HG03108 (cell line): ENCODE results near the gene MARK4.
"Not testable (repeated sequence)": the region's sequence is repeated elsewhere in the genome, so short reads cannot be mapped to it uniquely, and the experiment has no call there.

Source experiments
- ATAC-seq: cut with Tn5 transposase; IDR thresholded peaks from one replicate; pipeline ENCODE4 v1.9.1; 2021; ENCODE audit warnings: moderate library complexity; ENCODE audit not compliant: unreplicated experiment

The MARK4 gene

DNA sequence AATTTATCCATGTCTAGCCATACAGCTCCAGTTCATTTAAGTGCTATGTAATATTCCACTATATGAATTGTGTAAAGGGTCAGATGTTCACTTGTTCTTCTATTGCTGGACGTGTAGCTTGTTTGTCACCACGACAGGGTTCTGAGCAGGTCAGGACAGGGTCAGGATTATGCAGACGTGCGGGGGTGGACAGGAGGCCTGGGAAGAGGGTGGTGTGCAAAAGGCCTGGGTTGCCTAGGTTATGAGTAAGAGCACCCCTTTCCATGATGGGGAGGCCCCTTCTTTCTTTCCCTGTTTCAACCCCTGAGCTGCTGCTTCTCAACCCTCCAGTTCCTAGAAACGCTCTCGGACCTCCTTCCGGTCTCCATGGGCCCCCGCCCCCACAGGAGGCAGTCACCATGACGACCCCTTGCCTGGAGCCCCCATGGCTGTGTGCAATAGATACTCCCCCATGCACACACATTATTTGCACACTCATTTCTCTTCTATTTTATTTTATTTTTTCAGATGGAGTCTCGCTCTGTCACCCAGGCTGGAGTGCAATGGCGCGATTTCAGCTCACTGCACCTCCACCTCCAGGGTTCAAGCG lies 7.8 kb upstream of the MARK4 start:
- ATAC-seq = no peak

DNA sequence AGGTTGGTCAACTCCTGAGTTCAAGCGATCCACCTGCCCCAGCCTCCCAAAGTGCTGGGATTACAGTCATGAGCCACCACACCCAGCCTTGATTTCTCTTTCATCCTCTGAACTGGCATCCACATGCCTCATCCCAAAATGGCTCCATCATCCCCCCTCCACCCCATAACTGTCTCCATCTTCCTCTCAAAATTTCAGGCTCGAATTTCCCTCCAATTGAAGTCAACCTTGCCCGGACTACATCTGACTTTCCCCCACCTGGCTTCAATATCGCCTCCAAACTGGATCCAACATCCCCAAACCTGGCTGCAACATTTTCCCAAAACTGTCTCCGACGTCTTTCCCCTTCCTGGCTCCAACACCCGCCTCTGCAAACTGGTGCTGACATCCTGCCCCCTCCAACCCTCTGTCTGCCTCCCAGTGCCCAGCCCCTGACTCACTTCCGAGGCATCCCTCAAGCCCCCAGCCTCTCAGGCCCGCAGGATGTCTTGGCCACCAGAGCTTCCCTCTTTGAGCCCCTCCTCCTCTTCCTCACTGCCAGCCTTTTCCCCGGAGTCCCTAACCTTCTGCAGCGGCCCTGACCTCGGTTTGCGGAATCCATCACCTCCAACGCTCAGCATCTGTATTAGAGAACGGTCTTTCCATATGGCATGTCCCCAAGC lies 6.8 kb upstream of the MARK4 start:
- ATAC-seq = no peak

DNA sequence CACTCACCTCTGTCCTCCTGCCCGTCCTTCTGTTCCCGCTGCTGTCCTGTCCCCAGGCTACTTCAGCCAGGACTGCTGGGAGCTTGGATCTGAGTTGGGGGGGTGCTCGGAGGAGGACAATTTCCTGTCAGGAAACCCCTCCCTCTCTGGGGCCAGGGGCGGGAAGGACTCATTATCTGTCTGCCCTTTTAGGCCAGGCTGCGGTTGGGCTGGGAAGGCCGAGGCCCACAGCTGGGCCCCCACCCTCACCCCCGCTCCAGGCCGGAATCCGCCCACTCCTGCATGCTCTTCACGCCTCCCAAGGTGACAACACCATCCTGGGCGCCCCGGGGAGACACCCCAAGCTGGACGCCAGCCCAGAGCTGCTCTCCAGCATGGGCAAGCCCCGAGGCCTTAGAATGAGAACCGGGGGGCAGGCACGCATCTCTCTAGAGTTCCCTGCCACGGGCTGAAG lies 5.7 kb upstream of the MARK4 start, which contains the start of gene EXOC3L2:
TSS of gene EXOC3L2 (minus strand) at position 74 of the 454 bp plus-strand sequence. CDS start 6,362 bp downstream, outside the sequence.
- ATAC-seq = no peak

DNA sequence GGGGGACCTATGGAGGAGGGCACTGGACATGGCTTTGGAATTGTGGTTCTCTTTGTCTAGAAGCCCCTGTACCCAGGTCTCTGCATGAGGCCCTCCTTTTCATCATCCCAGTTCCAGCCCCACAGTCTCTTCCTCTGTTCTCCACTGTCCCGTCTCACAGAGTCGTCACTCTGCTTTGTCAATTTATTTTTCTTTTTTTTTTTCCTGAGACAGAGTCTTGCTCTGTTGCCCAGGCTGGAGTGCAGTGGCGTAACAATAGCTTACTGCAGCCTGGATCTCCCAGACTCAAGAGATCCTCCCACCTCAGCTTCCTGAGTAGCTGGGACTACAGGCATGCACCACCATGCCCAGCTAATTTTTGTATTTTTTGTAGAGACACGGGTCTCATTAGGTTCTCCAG lies 5.2 kb upstream of the MARK4 start:
- ATAC-seq = no peak

DNA sequence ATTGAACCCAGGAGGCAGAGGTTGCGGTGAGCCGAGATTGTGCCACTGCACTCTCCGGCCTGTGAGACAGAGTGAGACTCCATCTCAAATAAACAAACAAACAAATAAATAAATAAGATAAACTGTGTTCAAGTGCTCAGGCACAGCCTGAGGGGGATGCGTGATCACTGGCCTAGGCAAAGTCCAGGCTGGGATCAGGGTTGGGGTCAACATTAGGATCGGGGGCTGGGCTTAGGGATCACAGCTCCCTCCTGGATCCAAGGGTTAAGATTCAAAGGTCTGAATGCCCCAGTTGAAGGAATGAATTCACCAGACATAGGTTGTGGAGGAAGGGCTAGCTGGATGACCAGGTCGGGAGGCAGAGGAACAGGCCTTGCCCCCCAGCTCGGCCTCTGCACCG lies 3.9 kb upstream of the MARK4 start:
- ATAC-seq = no peak

DNA sequence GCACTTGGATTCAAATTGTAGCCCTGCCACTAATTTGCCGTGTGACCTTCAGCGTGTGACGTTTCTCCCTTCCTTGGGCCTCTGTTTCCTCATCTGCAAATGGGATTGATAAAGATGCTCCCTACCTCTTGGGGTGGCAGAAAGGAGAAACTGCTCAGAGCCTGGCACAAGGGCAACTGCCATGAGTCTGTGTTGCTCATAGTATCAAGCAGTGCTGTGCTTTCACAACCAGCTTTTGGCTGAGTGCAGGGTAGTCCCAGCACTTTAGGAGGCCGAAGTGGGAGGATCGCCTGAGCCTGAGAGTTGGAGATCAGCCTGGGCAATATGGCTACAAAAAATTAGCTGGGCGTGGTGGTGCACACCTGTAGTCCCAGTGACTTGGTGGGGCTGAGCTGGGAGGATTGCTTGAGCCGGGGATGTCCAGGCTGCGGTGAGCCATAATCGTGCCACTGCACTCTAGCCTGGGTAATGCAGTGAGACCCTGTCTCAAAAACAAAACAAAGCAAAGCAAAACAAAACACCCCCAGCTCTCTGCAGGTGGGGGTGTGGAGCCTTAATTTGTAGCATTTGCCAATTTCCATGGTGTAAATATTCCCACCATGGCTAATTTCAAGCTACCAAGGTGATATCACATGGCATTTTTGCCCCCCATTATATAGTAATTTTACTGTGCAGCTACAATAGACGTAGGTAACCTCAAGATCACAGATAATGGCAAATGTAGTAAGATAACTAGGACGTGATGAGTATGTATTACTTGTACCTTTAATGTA lies 1.6 kb upstream of the MARK4 start:
- no peak for ATAC-seq

DNA sequence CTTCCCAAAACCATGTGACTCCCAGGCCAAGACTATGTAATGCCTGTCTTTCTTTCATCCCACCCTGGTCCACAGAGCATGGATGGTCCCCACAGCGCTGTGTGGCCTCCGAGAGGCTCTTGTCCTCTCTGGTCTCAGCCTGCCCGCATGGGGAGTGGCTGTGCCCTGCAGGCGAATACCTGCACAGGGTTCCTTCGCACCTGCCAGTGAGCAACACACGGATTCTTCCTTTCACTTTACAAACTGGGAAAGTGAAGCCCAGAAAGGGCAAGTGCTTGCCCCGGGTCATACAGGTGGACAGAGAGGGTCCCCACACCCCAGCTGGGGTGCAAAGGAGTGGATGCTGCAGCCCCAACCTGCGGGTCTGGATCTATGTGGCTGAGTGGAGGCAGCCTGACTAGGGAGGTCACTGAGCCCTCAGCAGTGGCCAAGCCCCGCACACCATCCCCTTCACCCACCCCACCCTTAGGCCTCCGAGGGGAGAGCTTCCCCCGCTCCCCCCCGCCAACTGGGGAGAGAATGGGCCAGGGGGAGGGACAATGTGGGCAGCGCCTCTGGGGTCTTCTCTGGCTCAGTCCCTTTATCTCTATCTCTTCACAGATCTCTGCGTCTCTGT lies 747 bp upstream of the MARK4 start:
- no peak for ATAC-seq

DNA sequence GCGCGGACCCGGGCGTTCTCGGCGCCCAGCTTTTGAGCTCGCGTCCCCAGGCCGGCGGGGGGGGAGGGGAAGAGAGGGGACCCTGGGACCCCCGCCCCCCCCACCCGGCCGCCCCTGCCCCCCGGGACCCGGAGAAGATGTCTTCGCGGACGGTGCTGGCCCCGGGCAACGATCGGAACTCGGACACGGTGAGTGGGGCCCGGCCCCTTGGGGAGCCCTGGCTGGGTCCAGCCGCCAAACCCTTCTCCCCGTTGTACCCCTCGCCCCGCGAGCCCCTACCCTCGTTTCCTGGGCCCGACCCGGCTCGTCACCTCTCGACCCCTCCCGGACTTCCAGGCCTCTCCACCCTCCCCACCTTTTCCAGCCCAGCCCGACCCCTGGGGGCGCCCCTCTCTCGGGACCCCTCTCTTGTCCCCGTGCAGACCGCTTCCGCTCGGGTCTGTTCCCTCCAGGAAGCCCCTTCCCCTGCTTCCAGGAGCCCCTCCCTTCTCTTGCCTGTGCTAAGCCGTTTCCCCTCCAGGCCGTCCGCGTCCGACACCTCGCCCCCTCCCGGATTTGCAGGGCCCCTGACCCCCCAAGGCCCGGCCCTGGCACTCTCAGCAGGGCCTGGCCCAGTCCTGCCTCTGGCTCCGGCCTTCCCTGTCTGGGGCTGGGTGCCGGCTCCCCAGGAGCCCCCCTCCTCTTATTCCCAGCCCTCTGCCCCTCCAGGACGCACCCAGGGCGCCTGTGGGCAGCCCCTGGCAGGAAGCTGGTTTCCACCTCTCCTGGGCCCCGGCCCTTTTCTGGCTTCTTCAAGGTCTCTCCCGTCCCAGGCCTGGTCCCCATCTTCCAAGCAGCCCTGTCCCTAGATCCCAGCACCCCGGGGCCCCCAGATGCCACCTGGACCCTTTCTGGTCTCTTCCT lies 632 bp downstream of the MARK4 start:
- no peak for ATAC-seq

DNA sequence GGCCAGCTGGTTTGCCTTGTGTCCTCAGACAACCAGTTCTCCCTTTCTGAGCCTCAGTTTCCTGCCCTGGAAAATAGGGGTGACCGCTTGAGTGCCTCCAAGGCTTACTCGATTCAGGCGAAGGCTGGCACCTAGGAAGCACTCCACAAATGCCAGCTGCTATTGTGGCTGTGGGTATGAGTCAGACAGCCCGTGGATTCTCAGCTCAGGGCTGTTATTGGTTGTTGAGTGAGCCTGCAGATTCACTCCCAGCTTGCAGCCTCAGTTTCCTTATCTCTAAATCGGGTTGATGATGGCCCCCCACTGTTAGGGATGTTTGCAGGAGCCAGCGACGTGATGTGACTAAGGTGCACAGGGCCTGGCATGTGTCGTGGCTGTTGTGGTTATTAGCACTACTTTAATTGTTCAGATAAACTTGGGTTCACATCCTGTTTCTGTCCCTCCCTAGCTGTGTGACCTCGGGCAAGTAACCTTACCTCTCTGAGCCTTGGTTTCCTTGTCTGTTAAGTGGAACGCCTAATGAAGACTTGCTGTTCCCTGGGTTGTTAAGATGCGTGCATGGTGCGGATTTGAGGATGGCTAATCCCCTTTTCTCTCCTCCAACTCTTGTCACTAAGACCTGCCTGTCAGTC lies 2.4 kb downstream of the MARK4 start:
- no peak for ATAC-seq

DNA sequence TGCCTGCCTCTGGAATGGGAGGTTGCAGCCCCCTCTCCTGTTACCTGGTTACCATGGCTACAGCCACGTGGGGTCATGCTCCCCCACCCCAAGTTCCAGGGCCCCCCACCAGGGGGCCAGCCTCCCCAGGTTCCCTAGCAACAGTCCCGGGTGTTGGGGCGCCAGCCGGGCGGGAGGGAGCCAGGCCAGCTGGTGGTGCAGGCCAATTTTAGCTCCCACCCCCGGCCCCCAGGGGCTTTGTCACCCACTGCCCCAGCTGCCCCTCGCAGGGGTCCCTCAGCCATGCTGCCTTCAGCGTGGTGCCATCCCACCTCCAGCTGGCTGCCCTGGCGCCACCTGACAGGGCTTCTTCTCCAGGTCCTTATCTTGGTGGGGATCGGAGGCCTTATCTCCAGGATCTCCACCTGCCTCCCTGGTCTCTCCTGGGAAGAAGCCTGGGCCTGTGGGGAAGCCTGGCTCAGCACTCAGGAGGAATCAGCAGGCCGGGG lies 3.0 kb downstream of the MARK4 start:
- ATAC-seq = no peak

DNA sequence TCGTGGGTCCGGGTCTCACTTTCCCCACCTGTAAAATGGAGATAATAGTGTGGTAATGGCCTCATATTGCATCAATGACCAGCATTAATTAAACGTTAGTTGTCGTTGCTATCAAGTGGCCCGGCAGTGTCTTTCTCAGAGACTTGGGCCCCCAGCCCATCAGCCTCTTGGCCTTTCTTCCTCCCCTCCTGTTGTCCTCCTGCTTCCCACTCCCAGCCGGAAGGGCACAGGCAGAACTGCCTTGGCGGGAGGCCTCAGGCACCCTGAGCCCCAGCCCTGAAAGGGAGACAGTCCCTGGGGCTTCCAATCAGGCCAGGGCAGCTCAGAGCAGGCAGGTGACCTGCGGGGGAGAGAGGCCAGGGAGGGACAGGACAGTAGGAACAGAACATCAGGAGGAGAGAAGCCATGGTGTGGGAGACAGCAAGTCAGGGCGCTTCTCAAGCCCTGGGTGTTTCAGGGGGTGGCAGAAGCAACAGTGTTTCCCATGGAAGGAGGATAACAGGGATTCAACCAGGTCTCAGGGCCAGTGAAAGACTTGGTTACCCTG lies 4.6 kb downstream of the MARK4 start:
- no peak for ATAC-seq

DNA sequence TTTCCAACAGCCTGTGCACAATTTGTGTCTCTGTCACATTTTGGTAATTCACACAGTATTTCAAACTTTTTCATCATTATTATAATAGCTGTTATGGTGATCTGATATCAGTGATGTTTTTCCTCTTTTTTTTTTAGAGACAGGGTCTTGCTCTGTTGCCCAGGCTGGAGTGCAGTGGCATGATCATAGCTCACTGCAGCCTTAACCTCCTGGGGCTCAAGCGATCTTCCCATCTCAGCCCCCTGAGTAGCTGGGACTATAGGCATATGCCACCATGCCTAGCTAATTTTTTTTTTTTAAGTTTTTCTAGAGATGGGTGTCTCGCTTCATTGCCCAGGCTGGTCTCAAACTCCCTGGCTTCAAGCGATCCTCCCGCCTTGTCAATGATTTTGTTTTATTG lies 5.8 kb downstream of the MARK4 start:
- no peak for ATAC-seq

DNA sequence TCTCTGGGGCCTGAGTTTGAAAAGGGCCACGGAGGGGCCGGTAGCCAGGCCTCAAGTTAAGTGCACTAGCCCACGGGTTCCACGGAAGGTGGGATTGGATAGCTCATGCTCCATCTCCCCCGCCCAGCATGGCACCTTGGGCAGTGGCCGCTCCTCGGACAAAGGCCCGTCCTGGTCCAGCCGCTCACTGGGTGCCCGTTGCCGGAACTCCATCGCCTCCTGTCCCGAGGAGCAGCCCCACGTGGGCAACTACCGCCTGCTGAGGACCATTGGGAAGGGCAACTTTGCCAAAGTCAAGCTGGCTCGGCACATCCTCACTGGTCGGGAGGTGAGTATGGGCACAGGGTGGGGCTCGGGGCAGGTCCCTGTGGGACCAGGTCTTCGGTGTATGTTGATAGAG lies 7.8 kb downstream of the MARK4 start:
- ATAC-seq = no peak

DNA sequence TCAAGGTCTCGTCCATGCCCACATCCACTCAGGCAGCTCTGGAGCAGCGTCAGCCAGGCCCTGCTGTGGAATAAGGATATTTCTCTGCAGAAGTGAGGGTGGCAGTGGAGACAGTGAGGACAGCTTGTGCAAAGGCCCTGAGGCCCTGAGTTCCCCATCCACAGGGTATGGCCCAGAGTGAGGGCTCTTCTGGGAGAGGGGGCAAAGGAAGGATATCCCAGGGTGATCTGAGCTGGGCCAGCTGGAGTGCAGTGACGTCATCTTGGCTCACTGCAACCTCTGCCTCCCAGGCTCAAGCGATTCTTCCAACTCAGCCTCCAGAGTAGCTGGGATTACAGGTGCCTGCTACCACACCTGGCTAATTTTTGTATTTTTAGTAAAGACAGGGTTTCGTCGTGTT lies 11.5 kb downstream of the MARK4 start:
- ATAC-seq = no peak

DNA sequence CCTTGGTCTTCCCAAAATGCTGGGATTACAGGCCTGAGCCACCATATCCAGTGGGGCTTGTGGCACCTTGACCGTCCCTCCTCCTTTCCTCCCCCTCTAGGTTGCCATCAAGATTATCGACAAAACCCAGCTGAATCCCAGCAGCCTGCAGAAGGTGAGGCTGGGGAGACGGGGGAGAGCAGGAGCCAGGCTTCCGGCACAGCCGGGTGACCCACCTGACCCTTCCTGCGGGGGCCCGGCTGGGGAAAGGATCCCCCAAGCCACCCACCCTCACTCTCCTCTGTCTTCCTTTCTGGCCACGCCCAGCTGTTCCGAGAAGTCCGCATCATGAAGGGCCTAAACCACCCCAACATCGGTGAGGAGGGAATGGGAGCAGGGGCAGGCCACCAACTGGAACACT lies 11.9 kb downstream of the MARK4 start:
- no peak for ATAC-seq

DNA sequence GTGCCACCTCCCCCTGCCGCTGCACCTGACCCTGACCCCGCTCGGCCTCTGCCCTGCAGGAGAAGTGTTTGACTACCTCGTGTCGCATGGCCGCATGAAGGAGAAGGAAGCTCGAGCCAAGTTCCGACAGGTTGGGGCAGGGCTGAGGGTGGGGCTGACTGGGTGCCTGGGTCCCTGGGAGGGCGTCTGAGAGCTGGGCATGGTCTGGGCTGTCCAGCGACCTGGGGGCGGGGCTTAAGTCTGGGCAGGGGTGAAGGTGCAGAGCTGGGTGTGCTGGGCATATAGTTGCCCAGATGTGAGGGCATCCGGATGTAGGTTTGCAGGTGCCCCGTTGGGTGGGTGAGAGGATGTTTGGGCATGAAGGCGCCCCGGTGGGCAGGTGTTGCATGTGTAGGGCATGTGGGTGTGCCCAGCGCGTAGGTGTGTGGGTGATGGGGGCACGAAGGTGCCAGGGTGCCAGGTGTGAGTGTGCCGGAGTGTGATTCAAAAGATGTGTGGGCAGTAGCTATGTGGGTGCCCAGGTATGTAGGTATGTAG lies 13.8 kb downstream of the MARK4 start:
- no peak for ATAC-seq

DNA sequence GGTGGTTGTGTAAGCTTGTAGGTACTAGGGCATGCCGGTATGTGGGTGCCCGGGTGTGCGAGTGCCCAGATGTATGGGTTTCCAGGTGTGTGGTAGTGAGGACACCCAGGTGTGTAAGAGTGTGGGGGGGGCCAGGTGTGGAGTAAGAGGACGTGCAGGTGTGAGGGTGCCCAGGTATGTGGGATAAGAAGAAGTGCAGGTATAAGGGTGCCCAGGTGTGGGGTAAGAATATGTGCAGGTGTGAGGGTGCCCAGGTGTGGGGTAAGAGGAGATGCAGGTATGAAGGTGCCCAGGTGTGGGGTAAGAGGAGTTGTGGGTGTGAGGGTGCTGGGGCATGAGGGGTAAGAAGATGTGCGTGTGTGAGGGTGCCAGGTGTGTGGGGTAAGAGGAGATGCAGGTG lies 14.3 kb downstream of the MARK4 start:
- ATAC-seq = no peak

DNA sequence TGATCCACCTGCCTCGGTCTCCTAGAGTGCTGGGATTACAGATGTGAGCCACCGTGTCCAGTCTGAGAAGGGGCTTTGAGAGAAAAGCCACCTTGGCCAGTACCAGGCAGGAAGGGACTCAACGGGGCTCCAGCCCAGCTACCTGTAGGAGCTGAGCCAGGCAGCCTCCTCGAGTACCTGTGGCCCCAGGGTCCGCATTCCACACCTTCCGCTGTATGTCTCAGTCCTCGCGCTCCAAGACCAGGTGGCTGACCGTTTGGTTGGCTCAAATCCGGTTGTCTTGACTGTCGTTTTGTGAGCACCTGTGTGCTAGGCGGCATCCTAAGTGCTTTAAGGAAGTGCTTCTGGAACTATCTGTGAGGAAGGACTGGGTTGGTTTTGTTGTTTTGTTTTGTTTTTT lies 16.2 kb downstream of the MARK4 start:
- no peak for ATAC-seq

DNA sequence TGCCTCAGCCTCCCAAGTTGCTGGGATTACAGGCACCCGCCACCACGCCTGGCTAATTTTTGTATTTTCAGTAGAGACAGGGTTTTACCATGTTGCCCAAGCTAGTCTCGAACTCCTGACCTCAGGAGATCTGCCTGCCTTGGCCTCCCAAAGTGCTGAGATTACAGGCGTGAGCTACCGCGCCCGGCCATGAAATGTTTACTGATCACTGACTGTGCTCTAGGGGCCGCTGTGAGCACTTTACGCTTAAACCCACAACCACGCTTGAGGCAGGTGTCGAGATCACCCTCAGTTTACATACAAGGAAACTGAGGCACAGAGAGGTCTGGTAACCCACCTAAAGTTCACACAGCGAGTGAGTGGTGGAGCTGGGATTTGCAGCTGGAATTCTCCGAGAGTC lies 18.9 kb downstream of the MARK4 start:
- ATAC-seq = not testable (repeated sequence)
